Heart left ventricle (tissue), 13 donors: ENCODE results near the gene PDZK1.

Source experiments
- POLR2A ChIP-seq, 2 donors: fragments of 450-650 bp; IDR thresholded peaks; one replicate each; pipeline ENCODE4 v1.6.1; 2017; ENCODE audit warnings: antibody characterized with exemption in 2 of 2, mild to moderate bottlenecking in 2 of 2, moderate library complexity in 2 of 2
- TF ChIP-seq, protein P1 (sequence below), 12 donors: fragments of 200-600 bp; sonication (generic) in 4 of 12; IDR thresholded peaks; one replicate each; pipeline versions ENCODE4 v1.5.0 to v1.8.0; 2018 to 2022; ENCODE audit warnings: antibody characterized with exemption in 12 of 12, mild to moderate bottlenecking in 5 of 12
- donor health status: ischemic (EF 13 %, LVEDD 7.1; RV severe dilation, severe dysfunction).
- donor health status: DM: no; HTN: yes; CAD: no.
- donor health status: DM: no; HTN: no; CAD: no.
- donor health status: ischemic (EF 25% LVEDD 6.9; RV normal size, moderate dysfunction).
- donor health status: ischemic (EF 25% LVEDD 5.7; RV mildly dilated, moderate dysfunction).
- donor health status: ischemic (EF 35%, LVEDD 5.7; RV mildly dilated, moderate dysfunction).
- donor health status: nonischemic (EF 11% LVEDD 7.7; RV severe dilation, severe dysfunction).
- donor health status: DM: yes; HTN: yes; CAD: no.
- donor health status: PGD.
- donor health status: ischemic (EF 29% LVEDD 5.4; RV normal size, mild dysfunction).
- donor health status: nonischemic (EF 23%, LVEDD 6.1; RV moderate dilation, normal function).

DNA sequence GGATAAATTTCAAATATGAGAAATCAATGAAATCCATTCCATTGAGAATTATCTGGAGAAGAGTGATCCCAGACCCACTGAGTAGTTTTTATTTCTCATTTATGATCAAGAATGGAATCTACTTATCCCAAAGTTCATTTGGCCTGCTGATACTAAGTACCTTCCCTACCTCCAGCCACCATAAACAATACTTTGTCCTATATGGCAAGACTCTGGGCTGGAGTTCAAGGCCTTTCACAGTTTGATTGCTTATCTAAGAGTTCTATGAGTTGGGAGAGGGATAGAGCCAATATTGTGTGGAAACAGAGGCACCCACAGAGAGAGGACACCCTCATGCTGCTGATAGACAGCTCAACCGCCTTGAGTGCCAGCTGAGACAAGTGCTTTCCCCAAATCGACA is 5.1 kb downstream of the PDZK1 start:
- TF ChIP-seq, protein P1, sequence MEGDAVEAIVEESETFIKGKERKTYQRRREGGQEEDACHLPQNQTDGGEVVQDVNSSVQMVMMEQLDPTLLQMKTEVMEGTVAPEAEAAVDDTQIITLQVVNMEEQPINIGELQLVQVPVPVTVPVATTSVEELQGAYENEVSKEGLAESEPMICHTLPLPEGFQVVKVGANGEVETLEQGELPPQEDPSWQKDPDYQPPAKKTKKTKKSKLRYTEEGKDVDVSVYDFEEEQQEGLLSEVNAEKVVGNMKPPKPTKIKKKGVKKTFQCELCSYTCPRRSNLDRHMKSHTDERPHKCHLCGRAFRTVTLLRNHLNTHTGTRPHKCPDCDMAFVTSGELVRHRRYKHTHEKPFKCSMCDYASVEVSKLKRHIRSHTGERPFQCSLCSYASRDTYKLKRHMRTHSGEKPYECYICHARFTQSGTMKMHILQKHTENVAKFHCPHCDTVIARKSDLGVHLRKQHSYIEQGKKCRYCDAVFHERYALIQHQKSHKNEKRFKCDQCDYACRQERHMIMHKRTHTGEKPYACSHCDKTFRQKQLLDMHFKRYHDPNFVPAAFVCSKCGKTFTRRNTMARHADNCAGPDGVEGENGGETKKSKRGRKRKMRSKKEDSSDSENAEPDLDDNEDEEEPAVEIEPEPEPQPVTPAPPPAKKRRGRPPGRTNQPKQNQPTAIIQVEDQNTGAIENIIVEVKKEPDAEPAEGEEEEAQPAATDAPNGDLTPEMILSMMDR (IDR thresholded peaks at IDR 0.05) = no peak
- TF ChIP-seq POLR2A (IDR thresholded peaks at IDR 0.05) = no peak
